ENCODE results near the gene NUP43.

DNA sequence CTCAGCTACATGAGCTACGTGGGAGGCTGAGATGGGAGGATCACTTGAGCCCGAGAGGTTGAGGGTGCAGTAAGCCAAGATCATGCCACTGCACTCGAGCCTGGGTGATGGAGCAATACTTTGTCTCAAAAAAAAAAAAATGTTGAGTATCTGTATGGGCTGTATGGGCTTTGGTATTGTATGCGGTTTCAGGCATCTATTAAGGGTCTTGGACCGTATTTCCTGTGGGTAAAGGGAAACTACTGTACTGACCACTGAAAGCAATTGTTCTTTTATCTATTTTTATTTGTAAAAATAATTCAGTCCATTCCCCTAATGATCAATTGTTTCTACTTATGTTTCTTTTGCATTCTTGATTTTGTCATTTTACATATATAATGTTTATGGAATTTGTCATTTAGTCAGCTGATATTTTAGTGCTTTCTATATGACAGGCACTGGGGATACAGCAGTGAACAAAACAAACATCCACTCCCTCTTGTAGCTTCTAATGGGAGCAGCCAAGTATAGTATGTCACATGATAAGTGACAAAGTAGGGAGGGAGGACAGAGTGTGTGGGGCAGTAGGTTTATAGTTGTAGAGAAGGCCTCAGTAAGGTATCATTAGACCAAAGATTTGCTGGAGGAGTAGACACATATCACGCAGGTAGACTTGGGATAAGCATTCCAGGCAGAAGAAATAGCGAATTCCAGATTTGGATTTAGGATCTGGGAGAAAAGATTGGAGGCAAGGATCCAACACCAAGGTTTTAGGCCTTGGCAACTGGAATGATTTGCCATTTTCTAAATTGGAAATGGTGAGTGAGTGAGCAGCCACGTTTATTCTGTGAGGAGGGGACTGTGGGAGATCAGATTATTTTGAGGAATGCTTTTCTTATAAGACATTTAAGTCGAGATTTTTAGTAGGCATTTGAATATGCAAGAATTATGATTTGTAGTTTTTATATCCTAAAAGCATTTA is 9.3 kb upstream of the NUP43 start:
- no peak for TF ChIP-seq EZH2 (IDR thresholded peaks at IDR 0.05; ENCODE audit: borderline replicate concordance, low read length)
- TF ChIP-seq, protein P1, sequence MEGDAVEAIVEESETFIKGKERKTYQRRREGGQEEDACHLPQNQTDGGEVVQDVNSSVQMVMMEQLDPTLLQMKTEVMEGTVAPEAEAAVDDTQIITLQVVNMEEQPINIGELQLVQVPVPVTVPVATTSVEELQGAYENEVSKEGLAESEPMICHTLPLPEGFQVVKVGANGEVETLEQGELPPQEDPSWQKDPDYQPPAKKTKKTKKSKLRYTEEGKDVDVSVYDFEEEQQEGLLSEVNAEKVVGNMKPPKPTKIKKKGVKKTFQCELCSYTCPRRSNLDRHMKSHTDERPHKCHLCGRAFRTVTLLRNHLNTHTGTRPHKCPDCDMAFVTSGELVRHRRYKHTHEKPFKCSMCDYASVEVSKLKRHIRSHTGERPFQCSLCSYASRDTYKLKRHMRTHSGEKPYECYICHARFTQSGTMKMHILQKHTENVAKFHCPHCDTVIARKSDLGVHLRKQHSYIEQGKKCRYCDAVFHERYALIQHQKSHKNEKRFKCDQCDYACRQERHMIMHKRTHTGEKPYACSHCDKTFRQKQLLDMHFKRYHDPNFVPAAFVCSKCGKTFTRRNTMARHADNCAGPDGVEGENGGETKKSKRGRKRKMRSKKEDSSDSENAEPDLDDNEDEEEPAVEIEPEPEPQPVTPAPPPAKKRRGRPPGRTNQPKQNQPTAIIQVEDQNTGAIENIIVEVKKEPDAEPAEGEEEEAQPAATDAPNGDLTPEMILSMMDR (IDR thresholded peaks at IDR 0.05; ENCODE audit: low read length), result no peak

All from OCI-LY1 (cell line).